ENCODE data around the gene SPECC1L.
A peak's percentile ranks its signal among the peaks of the same experiment; 100 is the strongest.

Gene SPECC1L

GRCh38 chr22:24442352-24442744 is 171.7 kb downstream of the SPECC1L start:
- no peak for DNase-seq (ENCODE audit: low spot score)

GRCh38 chr22:24443668-24444067 is 173.0 kb downstream of the SPECC1L start:
- DNase-seq (ENCODE audit: low spot score), result no peak

GRCh38 chr22:24444251-24444650 is 173.6 kb downstream of the SPECC1L start:
- DNase-seq (ENCODE audit: low spot score), result no peak

- no peak for DNase-seq (ENCODE audit: low spot score)
Measured at GRCh38 chr22:24444729-24445466, 174.3 kb downstream of the SPECC1L start.

- no peak for DNase-seq (ENCODE audit: low spot score)
Measured at GRCh38 chr22:24445481-24446259, 175.0 kb downstream of the SPECC1L start.

GRCh38 chr22:24446260-24446611 is 175.6 kb downstream of the SPECC1L start:
- no peak for DNase-seq (ENCODE audit: low spot score)

GRCh38 chr22:24450610-24451009 is 180.0 kb downstream of the SPECC1L start:
- DNase-seq (ENCODE audit: low spot score), result no peak

DNA sequence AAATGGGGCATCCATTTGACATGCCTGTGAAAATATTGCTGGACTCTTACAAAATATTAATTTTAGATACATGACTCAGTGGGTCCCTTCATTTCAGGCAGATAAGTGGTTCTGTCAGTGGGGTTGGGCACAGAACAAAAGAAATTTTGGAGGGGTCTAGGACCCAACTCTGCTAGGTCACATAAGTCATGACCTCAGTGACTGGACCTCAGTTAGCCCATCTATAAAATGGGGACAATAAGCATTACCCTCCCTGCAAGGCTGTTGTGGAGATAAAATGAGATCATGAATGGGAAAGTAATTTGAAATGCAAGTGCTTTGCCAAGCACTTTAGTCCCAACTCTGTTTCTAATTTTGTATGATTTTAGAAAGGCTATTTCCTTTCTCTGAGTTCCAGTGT is 180.5 kb downstream of the SPECC1L start:
- no peak for DNase-seq (ENCODE audit: low spot score)

- DNase-seq (ENCODE audit: low spot score), result no peak
Measured at GRCh38 chr22:24453853-24454252, 183.2 kb downstream of the SPECC1L start.

DNA sequence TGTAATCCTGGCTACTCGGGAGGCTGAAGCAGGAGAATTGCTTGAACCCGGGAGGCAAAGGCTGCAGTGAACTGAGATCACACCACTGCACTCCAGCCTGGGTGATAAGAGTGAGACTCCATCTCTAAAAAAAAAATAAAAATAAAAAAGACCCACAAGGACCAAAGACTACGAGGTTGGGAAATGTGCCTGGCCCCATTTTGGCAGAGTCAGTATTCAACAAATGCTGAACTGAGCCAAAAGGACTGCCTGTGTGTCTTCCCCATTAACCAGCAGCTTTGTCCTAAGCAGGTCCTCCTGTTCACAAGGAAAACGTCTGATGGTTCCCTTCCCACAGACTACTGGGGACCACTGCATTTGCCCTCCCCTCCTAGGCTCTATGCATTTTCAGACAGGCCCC is 184.4 kb downstream of the SPECC1L start:
- DNase-seq (ENCODE audit: low spot score), result no peak

DNA sequence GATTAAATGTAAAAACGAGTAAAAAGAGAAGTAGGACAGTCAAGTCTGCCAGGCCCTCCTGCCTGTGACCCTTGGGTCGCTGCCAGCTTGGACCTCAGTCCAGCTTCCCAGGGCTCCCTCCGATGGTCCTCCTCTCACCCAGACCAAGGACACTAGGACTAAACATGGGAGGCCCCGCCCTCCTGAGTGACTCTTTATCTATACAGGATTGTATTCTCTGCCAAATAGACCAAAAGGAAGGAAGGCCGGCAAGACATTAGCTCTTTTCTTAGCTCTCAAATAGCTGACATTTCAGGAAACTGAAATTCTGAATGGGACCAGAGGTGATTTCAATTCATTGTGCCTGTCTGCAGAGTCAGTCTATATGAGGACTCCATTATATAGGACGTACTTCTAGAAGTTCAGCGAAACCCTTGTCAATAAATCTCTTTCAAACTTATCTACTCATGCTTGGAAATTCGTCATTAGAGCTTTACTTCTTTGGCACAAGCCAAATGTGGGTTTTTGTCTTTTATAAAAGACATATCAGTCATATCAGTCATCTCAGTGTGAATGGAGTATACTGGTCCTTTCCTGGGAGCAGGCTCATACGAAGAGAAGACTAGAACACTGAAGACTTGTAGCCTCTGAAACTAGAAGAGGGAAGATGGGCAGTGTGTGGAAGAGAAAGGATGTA is 185.3 kb downstream of the SPECC1L start:
- DNase-seq (ENCODE audit: low spot score), result no peak

DNA sequence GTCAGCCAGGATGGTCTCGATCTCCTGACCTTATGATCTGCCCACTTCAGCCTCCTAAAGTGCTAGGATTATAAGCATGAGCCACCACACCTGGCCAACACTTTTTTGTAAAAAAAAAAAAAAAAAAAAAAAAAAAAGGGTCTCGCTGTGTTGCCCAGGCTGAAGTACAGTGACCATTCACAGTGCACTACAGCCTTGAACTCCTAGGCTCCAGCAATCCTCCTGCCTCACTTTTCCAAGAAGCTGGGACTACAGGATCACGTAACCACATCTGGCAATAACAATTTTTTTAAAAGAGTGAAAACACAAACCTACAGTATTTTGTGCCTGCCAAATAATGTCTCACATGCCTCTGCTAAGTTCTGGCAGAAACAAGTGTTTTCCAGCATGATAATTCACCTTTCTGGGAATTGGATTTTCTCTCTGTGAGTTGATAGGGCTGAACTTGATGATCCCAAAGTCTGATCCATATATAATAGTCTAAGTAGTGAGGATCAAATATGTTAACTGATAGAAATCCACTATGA is 187.3 kb downstream of the SPECC1L start:
- no peak for DNase-seq (ENCODE audit: low spot score)

DNA sequence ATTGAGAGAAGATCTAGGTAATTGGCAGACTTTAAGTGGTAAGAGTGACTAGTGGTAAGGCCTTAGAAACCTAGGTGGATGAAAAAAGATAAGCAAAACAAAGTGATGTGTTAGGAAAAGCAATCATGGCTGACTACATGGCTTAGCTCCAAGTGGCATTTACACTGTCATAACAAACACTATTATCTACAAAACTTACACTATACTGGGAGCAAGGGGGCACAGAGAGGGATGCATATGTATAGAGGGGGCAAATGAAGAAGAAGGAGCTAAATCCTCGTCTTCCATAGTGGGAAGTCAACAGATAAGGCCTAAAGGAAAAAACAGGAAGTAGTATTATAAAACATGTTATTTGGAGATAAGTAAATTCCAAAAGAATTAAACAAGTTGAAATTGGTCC is 189.3 kb downstream of the SPECC1L start:
- no peak for DNase-seq (ENCODE audit: low spot score)

GRCh38 chr22:24460418-24461089 is 189.9 kb downstream of the SPECC1L start:
- DNase-seq (ENCODE audit: low spot score), result no peak

GRCh38 chr22:24463071-24463760 is 192.6 kb downstream of the SPECC1L start:
- DNase-seq (ENCODE audit: low spot score), result no peak

DNA sequence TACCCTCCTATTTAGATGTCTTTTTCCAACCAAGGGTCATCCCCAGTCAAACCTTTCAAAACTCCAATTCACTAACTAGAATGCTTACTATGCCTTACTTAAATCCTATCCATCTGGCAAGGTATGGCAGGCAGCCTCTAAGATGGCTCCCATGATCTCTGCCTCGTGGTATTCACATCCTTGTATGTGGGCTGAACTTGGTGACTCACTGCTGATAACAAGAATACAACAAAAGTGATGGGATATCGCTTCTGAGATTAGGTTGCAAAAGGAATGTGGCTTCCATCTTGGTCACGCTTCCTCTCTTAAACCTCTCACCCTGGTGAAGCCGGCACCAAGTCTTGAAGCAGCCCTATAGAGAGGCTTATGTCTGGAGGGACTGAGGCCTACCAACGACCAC is 194.9 kb downstream of the SPECC1L start:
- peak; percentile 32 for DNase-seq (ENCODE audit: low spot score)

DNA sequence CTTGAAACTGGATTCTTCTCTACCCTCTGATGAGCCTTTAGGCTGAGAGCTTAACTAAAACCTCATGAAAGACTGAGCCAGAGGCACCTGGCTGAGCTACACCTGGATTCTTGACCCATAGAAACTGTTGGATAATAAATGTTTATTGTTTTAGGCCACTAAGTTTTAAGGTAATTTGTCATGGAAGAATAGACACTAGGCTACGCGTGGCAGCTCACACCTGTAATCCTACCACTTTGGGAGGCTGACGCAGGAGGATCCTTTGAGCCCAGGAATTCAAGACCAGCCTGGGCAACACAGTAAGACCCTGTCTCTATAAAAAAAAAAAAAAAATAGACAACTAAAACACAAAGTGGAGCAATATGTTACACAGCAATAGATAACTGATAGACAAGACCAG is 195.3 kb downstream of the SPECC1L start:
- no peak for DNase-seq (ENCODE audit: low spot score)

DNA sequence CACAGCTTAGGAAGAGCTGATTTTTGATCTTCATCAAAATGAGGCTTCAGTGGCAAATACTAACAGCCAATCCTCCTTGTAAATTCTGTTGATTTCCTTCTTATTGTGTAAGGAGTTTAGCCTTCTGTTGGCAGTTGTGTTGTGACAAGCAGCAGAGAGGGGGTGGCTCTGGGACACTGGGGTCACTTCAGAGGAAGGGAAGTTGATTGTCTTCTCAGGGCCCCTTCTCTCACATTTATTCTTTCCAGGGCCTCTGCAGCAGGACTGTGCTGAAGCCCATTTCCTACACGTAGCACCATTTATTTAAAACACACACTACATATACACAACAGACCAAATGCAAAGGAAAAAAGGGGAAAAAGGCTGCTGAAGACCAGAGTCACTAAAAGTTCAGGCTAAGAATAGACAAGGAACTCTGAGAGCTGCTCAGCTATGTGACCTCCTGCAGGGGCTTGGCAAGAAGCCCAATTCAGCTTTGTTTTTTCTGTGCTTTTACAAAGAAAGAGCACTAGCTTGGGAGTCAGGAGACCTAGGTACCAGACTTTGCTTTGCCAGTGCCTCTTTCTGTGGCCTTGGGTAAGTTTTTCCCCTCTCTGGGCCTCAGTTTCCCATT is 196.2 kb downstream of the SPECC1L start:
- peak; percentile 45 for DNase-seq (ENCODE audit: low spot score)

GRCh38 chr22:24467340-24467739 is 196.7 kb downstream of the SPECC1L start:
- DNase-seq (ENCODE audit: low spot score), result no peak
